GM10847 (cell line): ENCODE results near the gene SMIM28.

ENCODE experiments used
- POLR2A ChIP-seq: IDR thresholded peaks from 2 replicates; pipeline ENCODE4 v1.6.1; 2011; ENCODE audit not compliant: insufficient read length; ENCODE audit errors: extremely low read depth

The SMIM28 gene

DNA sequence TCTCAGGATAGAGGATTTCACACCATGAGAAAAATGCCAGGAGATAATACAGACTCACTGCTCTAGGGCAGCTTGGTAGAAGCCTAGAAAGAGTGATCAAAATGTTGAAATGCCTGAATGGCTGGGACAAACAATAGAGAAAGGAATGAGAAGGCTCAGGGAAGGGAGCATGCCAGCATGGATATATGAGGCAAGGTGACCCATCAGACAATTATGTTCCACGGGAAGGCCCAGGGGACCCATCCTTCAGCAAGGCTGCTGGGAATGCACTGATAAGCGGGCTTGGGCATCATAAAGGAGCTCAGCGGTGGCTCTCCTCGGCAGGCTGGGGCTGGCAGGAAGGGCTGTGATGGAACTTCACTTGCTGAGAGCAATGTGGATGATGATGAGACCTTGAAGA, 38.5 kb downstream of the SMIM28 start:
- no peak for TF ChIP-seq POLR2A

- TF ChIP-seq POLR2A: no peak
Observed at GRCh38 chr6:138417493-138418117, 39.9 kb downstream of the SMIM28 start.

- TF ChIP-seq POLR2A: no peak
Observed at GRCh38 chr6:138418118-138418742, 40.5 kb downstream of the SMIM28 start.

DNA sequence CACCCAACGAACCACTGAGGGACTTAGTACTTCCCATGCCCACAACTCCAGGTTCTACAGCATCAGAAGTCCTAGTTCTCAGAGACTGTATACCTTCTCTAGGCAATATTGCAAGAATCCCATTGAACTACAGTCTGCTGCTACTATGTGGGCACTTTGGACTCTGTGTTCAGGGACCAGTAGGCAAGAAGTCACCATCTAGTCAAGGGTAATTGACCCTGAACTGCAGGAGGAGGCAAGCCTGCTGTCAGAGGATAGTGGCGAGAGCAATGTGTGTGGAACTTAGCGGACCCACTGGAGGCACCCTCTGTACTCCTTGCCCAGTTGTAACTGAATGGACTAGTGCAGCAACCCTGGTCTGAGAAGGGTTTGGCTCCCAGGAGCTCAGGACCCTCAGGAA, 42.1 kb downstream of the SMIM28 start:
- no peak for TF ChIP-seq POLR2A

DNA sequence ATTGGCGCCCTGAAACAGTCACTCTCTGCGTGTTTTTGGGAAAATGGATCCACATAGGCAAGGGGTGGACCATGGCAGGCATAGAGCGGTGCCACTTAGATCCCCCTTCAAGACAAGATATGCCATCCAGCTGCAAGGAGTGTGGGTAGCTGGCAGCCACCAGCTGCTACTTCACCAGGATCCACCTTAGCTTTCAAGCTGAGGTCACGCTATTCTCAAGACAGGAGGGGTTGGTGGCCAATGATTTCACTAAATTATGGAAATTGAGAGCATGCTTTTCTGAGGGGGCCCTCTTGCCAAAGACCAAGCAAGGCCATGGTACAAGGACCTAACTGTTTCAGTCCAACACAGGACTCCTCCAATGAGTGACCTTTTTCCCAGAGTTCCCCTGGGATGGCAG, 42.7 kb downstream of the SMIM28 start:
- TF ChIP-seq POLR2A: no peak

DNA sequence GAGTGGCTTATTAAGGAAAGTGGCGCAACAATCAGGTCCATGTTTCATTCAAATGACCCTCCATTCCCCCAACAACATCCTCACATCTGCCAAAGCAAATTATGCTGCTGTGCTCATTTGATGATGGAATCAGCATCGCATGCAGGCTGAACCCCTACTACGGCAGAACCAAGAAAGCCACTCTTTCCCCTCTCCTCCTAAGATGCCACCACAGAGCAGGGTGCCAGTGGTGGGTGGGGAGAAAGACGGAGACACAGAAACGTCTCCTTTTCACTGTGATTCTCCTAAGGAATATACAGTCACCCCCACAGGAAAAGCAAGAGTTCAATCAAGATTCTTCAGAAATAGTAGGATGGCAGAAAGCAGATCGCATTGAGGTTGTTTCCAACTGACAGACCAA, 43.4 kb downstream of the SMIM28 start:
- TF ChIP-seq POLR2A: no peak

- no peak for TF ChIP-seq POLR2A
Observed at GRCh38 chr6:138421608-138422007, 43.9 kb downstream of the SMIM28 start.

DNA sequence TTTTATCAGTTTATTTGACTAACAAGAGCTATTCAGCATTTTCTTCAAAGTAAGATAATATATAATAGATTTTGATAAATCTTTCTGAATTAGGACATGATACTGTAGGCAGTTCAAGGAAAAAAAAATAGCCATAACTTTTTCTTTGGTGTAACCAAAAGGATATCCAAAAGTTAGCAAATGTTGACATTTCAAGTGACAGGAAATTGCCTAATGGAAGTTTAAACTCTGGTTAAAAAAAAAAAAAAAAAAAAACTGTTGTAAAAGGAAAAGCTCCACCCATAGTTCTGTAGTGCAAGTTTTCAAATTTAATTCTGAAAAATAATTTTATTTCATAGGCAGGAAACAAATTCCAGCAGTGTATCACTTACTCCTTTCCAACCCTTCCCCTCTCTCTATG, 45.2 kb downstream of the SMIM28 start:
- TF ChIP-seq POLR2A: no peak

DNA sequence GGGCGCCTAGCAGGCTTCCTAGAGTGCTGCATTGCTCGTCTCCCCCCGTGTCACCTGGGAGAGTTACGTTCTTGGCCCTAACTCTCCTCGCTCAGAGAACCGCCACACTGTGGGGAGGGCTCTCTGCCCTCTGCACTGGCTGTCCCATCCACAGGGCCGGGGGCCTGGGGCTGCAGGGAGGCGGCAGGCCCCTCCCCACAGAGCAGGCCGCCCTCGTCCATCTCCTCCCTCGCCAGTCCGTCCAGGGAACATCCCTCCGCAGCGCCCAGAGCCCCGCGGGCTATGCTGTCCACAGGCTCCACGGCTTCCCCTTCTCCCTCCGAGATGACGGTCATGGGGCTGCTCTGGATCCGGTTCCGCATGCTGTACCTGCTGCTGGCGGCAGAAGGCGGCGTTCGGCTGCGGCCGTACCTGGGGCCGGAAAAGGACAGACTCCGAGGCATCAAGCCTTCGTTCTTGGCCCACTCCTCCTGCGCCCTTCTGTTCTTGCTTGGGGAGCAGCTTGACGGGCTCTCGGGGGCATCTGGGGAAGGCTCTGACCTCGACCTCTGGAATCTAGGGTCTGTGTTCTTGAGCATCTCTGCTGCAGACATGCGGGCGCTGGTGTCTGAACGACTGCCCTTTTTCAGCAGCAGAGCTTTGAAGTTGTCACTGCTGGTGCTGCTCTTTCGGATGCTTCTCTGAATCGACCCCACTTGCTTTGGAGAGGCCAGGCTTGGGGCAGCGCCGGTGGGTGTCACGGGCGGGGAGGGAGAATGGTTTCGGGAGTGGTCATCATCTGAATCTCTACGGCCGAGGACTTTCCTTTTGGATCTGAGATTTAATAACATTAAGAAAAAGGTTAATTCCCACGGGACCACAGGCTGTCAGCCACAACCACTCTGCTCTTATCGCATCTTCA, 46.5 kb downstream of the SMIM28 start:
- TF ChIP-seq POLR2A: no peak

DNA sequence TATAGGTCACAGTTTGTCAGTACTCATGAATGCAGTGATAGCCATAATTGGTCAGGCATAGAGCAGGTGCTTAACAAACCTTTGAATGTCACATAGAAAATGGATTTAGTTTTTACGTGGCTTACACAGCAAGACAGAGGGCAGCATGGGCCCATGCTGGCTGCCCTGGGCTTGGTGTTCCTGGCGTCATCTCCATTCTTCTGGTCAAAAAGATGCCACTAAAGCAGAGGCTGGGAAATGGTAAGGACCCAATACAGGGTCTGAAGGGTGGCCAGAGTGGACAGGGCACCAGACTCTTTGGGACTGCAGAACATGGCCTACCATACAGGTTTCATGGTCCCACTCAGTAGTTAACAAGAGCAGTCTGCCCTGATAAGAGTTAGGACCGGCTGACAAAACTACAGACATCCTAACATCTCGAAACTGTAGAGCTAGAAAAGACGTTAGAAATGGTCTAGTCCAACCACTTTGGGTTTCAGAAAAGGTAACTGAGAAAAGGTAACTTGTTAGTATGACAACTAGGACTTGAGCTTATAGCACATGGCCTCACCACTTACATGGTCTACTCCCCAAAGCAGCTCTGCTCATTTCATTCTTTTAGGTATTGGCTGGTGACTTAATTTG, 48.9 kb downstream of the SMIM28 start:
- no peak for TF ChIP-seq POLR2A

- TF ChIP-seq POLR2A: no peak
Observed at GRCh38 chr6:138427701-138428100, 50.0 kb downstream of the SMIM28 start.

- TF ChIP-seq POLR2A: no peak
Observed at GRCh38 chr6:138428944-138429598, 51.4 kb downstream of the SMIM28 start.

DNA sequence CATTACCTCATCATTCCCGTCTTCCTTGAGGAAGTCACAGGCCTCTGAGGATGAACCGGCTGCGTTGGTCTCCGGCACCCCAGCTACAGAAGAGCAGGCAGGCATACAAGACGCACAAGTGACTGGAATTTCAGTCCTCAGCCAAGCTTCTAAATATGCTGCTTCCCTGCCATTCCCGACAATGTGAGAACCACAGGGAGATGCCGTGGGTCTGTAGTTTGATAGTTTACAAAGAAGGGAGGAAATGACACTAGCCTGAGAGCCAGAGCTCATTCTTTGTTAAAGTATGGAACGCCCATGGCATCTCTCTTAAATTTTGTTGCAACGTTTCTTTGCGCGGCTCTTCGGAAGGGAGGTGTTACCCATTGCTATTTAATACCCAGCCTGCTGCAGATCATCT, 52.1 kb downstream of the SMIM28 start:
- no peak for TF ChIP-seq POLR2A

- TF ChIP-seq POLR2A: no peak
Observed at GRCh38 chr6:138430361-138431145, 52.8 kb downstream of the SMIM28 start.
